IPS-18a (cell line): ENCODE measurements around the gene DOHH.
"Not testable (repeated sequence)": the region's sequence is repeated elsewhere in the genome, so short reads cannot be mapped to it uniquely, and the experiment has no call there.

Experiments
- H3K27ac ChIP-seq: one replicate; pipeline ENCODE4 v1.5.1; 2013; ENCODE audit warnings: low read length
- H3K27me3 ChIP-seq: one replicate; pipeline ENCODE4 v1.6.1; 2013; ENCODE audit warnings: mild to moderate bottlenecking, low read length; ENCODE audit not compliant: control insufficient read depth, insufficient read depth
- H3K36me3 ChIP-seq: one replicate; pipeline ENCODE4 v1.6.1; 2013; ENCODE audit warnings: low read depth, low read length; ENCODE audit not compliant: control insufficient read depth
- H3K4me1 ChIP-seq: one replicate; pipeline ENCODE4 v1.6.1; 2013; ENCODE audit warnings: low read depth, low read length; ENCODE audit not compliant: control insufficient read depth
- H3K4me3 ChIP-seq: one replicate; pipeline ENCODE4 v1.5.1; 2013; ENCODE audit warnings: low read length
- H3K9ac ChIP-seq: one replicate; pipeline ENCODE4 v1.6.1; 2013; ENCODE audit warnings: mild to moderate bottlenecking, low read length, moderate library complexity
- H3K9me3 ChIP-seq: one replicate; pipeline ENCODE4 v1.6.1; 2013; ENCODE audit warnings: low read depth, low read length; ENCODE audit not compliant: control insufficient read depth

DOHH gene

GRCh38 chr19:3513229-3514140, 13.0 kb upstream of the DOHH start:
- Histone ChIP-seq H3K9ac (no peak overlapping the region), H3K9me3 (no peaks in the 10 kb centered on the region), H3K4me3 (no peak overlapping the region), H3K4me1 (peaks cover 2% of the 10 kb centered on the region), H3K27ac (no peak overlapping the region), H3K36me3 (no peaks in the 10 kb centered on the region), H3K27me3 (no peaks in the 10 kb centered on the region)

GRCh38 chr19:3512562-3513228, 12.2 kb upstream of the DOHH start:
- Histone ChIP-seq H3K36me3 (no peaks in the 10 kb centered on the region), H3K9ac (no peak overlapping the region), H3K27me3 (no peaks in the 10 kb centered on the region), H3K9me3 (no peaks in the 10 kb centered on the region), H3K27ac (no peak overlapping the region), H3K4me1 (no peaks in the 10 kb centered on the region), H3K4me3 (no peak overlapping the region)

DNA sequence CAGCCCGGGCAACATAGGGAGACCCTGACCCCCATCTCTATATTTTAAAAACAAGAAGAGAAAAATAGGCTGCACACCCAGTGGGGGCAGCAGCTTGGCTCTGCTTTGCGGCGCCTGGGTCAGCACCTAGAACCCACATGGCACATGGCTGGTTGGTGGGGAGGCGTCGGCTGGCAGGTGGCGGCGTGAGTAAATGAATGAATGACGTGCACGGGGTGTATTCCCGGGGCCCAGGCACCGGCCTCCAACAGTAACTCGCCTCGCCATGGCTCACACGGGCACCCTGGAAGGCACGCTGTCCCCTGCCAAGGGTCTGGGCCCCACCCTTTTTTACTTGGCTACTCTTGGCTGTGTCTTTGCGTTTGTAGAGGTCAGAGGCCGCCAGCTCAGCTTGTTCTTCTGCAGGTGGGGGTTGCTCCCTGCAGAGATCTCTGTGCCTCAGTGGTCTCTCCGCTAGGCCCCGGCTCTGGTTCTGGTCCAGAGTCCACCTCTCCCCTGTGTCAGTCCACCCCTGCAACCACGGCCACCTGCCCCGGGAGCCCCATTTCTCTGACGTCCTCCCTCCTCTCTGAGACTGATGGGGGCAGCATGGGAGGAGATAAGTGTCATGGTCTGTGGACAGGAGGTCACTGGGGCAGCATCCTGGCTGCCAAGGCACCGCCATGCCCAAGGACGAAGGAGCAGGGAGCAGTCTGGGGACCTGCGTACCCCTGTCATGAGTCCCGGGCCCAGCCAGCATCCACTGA, 11.2 kb upstream of the DOHH start:
- H3K4me1 ChIP-seq, result no peaks in the 10 kb centered on the region
- no peak overlapping the region for H3K4me3 ChIP-seq
- H3K9me3 ChIP-seq, result no peaks in the 10 kb centered on the region
- H3K27ac ChIP-seq, result no peak overlapping the region
- H3K9ac ChIP-seq, result no peak overlapping the region
- H3K27me3 ChIP-seq, result no peaks in the 10 kb centered on the region
- no peaks in the 10 kb centered on the region for H3K36me3 ChIP-seq

GRCh38 chr19:3510727-3511126, 10.3 kb upstream of the DOHH start:
- Histone ChIP-seq H3K27me3 (no peaks in the 10 kb centered on the region), H3K4me1 (no peaks in the 10 kb centered on the region), H3K4me3 (no peak overlapping the region), H3K36me3 (no peaks in the 10 kb centered on the region), H3K9me3 (no peaks in the 10 kb centered on the region), H3K27ac (no peak overlapping the region), H3K9ac (no peak overlapping the region)

- Histone ChIP-seq H3K9me3 (no peaks in the 10 kb centered on the region), H3K27ac (no peak overlapping the region), H3K36me3 (no peaks in the 10 kb centered on the region), H3K9ac (no peak overlapping the region), H3K4me1 (no peaks in the 10 kb centered on the region), H3K27me3 (no peaks in the 10 kb centered on the region), H3K4me3 (no peak overlapping the region)
Observed at GRCh38 chr19:3509566-3509989, 9.1 kb upstream of the DOHH start.

DNA sequence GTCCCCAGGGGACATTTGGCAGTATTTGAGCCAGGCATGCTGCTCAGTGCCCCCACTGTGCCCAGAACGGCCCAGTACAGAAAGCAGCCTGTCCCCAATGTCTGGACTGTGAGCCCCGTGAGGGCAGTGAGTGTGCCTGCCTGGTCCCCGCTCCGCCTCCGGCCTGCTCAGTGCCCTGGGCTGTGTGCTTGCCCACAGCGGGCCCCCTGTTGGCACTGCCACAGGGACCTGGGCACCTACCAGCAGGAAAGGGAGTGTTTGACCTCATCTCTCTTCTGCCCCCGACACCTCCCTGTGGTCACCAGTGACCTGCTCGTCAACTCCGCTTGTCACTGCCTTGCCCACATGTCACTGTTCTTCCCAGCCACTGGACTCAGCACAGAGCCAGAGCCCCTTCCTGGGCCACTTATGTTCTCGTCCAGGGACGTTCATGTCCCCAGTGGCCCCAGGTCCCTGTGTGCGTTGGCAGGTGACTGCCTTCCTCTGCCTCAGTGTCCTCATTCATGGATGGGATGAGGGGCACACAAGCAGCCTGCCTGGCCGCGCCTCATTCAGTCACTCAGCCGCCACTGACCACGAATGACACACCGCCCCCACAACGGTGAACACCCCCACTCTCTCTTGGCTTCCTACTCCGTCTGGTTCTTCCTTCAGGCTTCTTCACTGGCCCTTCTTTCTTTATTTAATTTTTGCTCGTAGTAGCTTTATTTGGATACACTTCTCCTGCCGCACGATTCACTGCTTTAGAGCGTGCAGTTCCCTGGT, 8.5 kb upstream of the DOHH start:
- Histone ChIP-seq H3K9me3 (no peaks in the 10 kb centered on the region), H3K4me3 (no peak overlapping the region), H3K36me3 (no peaks in the 10 kb centered on the region), H3K27me3 (no peaks in the 10 kb centered on the region), H3K27ac (no peak overlapping the region), H3K4me1 (no peaks in the 10 kb centered on the region), H3K9ac (no peak overlapping the region)

- not testable (repeated sequence) for H3K9me3 ChIP-seq, H3K9ac ChIP-seq, H3K4me1 ChIP-seq, H3K27ac ChIP-seq, H3K36me3 ChIP-seq, H3K27me3 ChIP-seq
- H3K4me3 ChIP-seq, result peak overlapping the region; percentile 69
Observed at GRCh38 chr19:3508121-3508661, 7.7 kb upstream of the DOHH start.

DNA sequence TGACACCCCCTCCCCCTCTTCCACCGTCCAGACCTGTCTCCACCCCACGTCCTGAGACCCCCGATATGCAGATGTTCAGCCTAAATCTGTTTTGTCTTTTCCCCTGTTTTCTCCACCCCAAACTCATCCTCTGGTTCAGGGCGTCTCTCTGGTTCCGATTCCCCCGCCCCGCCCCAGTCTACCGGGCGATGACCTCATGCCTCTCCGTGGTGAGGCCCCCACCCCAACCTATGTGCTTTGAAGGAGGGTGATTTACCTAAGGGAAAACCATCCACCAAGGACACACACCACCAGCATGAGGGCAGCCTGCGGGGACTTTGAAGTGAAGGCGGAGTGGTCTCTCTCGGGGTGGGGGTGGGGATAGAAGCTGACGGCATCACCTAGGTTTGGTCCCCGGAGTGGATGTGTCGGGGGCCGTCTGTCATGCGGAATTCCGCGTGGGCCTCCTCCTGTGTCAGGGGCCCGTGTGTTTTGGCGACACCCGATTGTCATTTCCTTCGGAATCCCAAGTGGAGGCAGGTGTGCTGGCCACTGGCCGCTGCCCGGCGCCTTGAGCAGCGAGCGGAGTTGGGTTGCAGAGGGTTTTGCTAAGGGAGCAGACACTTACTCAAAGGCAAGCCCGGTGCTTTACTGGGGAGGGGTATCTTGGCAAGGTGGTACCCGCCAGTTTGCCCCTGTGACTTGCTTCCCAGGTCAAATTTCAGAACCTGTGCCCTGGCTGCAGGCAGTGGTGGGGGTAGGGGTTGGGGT, 7.1 kb upstream of the DOHH start:
- Histone ChIP-seq H3K27ac (no peak overlapping the region), H3K36me3 (no peaks in the 10 kb centered on the region), H3K4me3 (peak overlapping the region; percentile 69), H3K4me1 (no peaks in the 10 kb centered on the region), H3K27me3 (no peaks in the 10 kb centered on the region), H3K9ac (peak overlapping the region; percentile 58), H3K9me3 (no peaks in the 10 kb centered on the region)

GRCh38 chr19:3506384-3507340, 6.2 kb upstream of the DOHH start:
- Histone ChIP-seq H3K27ac (no peak overlapping the region), H3K9ac (peak overlapping the region; percentile 58), H3K4me3 (peak overlapping the region; percentile 69), H3K9me3 (no peaks in the 10 kb centered on the region), H3K27me3 (no peaks in the 10 kb centered on the region), H3K4me1 (no peaks in the 10 kb centered on the region), H3K36me3 (no peaks in the 10 kb centered on the region)
